Neural cell (in vitro differentiated cells): ENCODE results near the gene ATP6V1B1. TPM values are rescaled to one million over a fixed set of nuclear protein-coding genes. Genes with fewer than 3 reads are reported as not detected.
A peak's percentile ranks its signal among the peaks of the same experiment; 100 is the strongest.

Experiments
- H2AFZ ChIP-seq: fragments of 200-600, 300-800 bp; sonication (generic), shearing (Covaris generic); 2 replicates; pipeline ENCODE4 v1.6.0; 2014; ENCODE audit warnings: low read depth, mild to moderate bottlenecking, antibody characterized with exemption, low read length, moderate library complexity
- H3F3A ChIP-seq: fragments of 200-600 bp; shearing (Covaris generic); 2 replicates; pipeline ENCODE4 v1.6.1; 2016; ENCODE audit warnings: mild to moderate bottlenecking, moderate library complexity, mixed read lengths, antibody characterized with exemption, low read length; ENCODE audit not compliant: insufficient read depth, poor library complexity, severe bottlenecking
- H3K27ac ChIP-seq: fragments of 200-600, 300-800 bp; sonication (generic), shearing (Covaris generic); 2 replicates; pipeline ENCODE4 v1.5.1; 2014; ENCODE audit warnings: mild to moderate bottlenecking, low read length, moderate library complexity
- H3K27me3 ChIP-seq: fragments of 300-800, 200-600 bp; sonication (generic), shearing (Covaris generic); 2 replicates; pipeline ENCODE4 v1.6.0; 2014; ENCODE audit warnings: mild to moderate bottlenecking, low read depth, low read length, moderate library complexity; ENCODE audit not compliant: insufficient read depth
- H3K36me3 ChIP-seq: fragments of 300-800, 200-600 bp; sonication (generic), shearing (Covaris generic); 2 replicates; pipeline ENCODE4 v1.5.1; 2014; ENCODE audit warnings: mild to moderate bottlenecking, antibody characterized with exemption, low read length, moderate library complexity; ENCODE audit not compliant: insufficient read depth
- H3K4me2 ChIP-seq: fragments of 300-800, 200-600 bp; sonication (generic), shearing (Covaris generic); 2 replicates; pipeline ENCODE4 v1.6.0; 2014; ENCODE audit warnings: mild to moderate bottlenecking, low read length
- H3K4me3 ChIP-seq: fragments of 300-800, 200-600 bp; sonication (generic), shearing (Covaris generic); 2 replicates; pipeline ENCODE4 v1.5.1; 2014; ENCODE audit warnings: mild to moderate bottlenecking, low read length, moderate library complexity
- H3K79me2 ChIP-seq: fragments of 200-600 bp; shearing (Covaris generic); replicated peaks from 2 replicates; pipeline ENCODE4 v1.6.0; 2014; ENCODE audit warnings: mild to moderate bottlenecking, low read length, moderate library complexity; ENCODE audit not compliant: insufficient read depth
- H3K9ac ChIP-seq: fragments of 300-800, 200-600 bp; sonication (generic), shearing (Covaris generic); 2 replicates; pipeline ENCODE4 v1.6.1; 2016; ENCODE audit warnings: mild to moderate bottlenecking, low read length, mixed read lengths
- H3K9me2 ChIP-seq: fragments of 200-600 bp; shearing (Covaris generic); 2 replicates; pipeline ENCODE4 v1.6.1; 2016; ENCODE audit warnings: mild to moderate bottlenecking, low read length, mixed read lengths; ENCODE audit not compliant: insufficient read depth
- H3K9me3 ChIP-seq: fragments of 200-600, 300-800 bp; sonication (generic), shearing (Covaris generic); 2 replicates; pipeline ENCODE4 v1.6.1; 2016; ENCODE audit warnings: mild to moderate bottlenecking, mixed run types, low read length, moderate library complexity, mixed read lengths
- H4K20me1 ChIP-seq: fragments of 200-600 bp; shearing (Covaris generic); 2 replicates; pipeline ENCODE4 v1.6.1; 2016; ENCODE audit warnings: mild to moderate bottlenecking, mixed run types; ENCODE audit not compliant: insufficient read depth
- EP300 ChIP-seq: fragments of 450-650 bp; conservative IDR thresholded peaks from 2 replicates; pipeline ENCODE4 v1.6.1; 2014; ENCODE audit warnings: antibody characterized with exemption, mild to moderate bottlenecking, moderate library complexity; ENCODE audit not compliant: poor library complexity, severe bottlenecking
- EZH2 ChIP-seq: fragments of 200-600, 300-800 bp; shearing (Covaris generic), sonication (generic); IDR thresholded peaks from 2 replicates; pipeline ENCODE4 v1.6.1; 2014; ENCODE audit warnings: antibody characterized with exemption, low read length, borderline replicate concordance, mild to moderate bottlenecking; ENCODE audit not compliant: insufficient read depth, poor library complexity, severe bottlenecking
- MXI1 ChIP-seq: fragments of 450-650 bp; conservative IDR thresholded peaks from 2 replicates; pipeline ENCODE4 v1.6.1; 2014; ENCODE audit warnings: antibody characterized with exemption, mild to moderate bottlenecking; ENCODE audit not compliant: poor library complexity, severe bottlenecking
- POLR2AphosphoS5 ChIP-seq: IDR thresholded peaks from 2 replicates; pipeline ENCODE4 v1.6.1; 2012
- RAD21 ChIP-seq: fragments of 450-650 bp; conservative IDR thresholded peaks from 2 replicates; pipeline ENCODE4 v1.6.1; 2014; ENCODE audit warnings: antibody characterized with exemption, mild to moderate bottlenecking, moderate library complexity
- SMC3 ChIP-seq: fragments of 450-650 bp; conservative IDR thresholded peaks from 2 replicates; pipeline ENCODE4 v1.6.1; 2014; ENCODE audit warnings: antibody characterized with exemption, mild to moderate bottlenecking, moderate library complexity; ENCODE audit not compliant: poor library complexity
- TAF1 ChIP-seq: IDR thresholded peaks from 2 replicates; pipeline ENCODE4 v1.6.1; 2012; ENCODE audit warnings: low read depth
- polyA plus RNA-seq: library from polyadenylated mRNA; depleted of rRNA; stranded (reverse); fragments of >200 nt; gene quantifications from 2 replicates; pipeline ENCODE4 v1.2.3, GENCODE V29; 2014
- TF ChIP-seq, protein P1 (sequence below): IDR thresholded peaks from 2 replicates; pipeline ENCODE4 v1.6.1; 2012; ENCODE audit warnings: borderline replicate concordance
- TF ChIP-seq, protein P2 (sequence below): fragments of 450-650 bp; IDR thresholded peaks from 2 replicates; pipeline ENCODE4 v1.5.1; 2014; ENCODE audit warnings: antibody characterized with exemption, mild to moderate bottlenecking, moderate library complexity; ENCODE audit not compliant: poor library complexity, severe bottlenecking

Gene ATP6V1B1
- polyA plus RNA-seq, 1 donor from 2014 or later, result 0.12 TPM

DNA sequence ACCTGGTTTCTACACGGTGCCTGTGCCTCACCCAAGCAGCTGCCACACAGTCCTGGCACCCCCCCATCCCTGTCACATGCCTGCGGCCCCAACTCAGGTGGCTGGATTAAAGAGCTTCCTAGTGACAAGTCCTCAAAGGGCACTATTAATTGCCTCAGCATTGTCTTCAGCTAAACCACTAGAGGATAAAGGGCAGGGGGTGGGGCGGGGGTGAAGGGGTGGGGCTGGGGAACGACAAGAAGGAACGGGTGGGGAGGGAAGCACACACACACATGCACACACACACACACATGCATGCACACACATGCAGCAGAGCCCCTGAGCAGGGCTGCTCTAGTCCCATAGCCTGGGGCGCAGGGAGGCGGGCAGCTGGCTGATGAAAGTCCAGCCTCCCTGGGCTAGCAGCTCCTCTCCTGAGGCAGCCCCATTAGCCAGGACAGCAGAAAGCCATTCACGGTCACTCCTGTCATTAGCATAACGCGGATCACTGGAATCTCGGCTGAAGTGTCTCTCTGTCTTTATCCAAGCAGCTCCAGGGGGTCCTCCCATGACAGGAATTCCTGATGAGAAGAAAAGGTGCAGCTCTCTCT lies 66.4 kb downstream of the ATP6V1B1 start:
- Histone ChIP-seq H3K9ac (peak overlapping the region; percentile 62), H4K20me1 (no peaks in the 10 kb centered on the region), H3K36me3 (no peaks in the 10 kb centered on the region), H3K4me2 (peak overlapping the region; percentile 38), H3K9me3 (no peaks in the 10 kb centered on the region), H3K9me2 (no peaks in the 10 kb centered on the region), H3K79me2 (no peaks in the 10 kb centered on the region), H2AFZ (peak overlapping the region; percentile 63), H3K27ac (peak overlapping the region; percentile 72), H3K4me3 (peak overlapping the region; percentile 48), H3K27me3 (no peaks in the 10 kb centered on the region), H3F3A (no peaks in the 10 kb centered on the region)
- TF ChIP-seq, protein P1, sequence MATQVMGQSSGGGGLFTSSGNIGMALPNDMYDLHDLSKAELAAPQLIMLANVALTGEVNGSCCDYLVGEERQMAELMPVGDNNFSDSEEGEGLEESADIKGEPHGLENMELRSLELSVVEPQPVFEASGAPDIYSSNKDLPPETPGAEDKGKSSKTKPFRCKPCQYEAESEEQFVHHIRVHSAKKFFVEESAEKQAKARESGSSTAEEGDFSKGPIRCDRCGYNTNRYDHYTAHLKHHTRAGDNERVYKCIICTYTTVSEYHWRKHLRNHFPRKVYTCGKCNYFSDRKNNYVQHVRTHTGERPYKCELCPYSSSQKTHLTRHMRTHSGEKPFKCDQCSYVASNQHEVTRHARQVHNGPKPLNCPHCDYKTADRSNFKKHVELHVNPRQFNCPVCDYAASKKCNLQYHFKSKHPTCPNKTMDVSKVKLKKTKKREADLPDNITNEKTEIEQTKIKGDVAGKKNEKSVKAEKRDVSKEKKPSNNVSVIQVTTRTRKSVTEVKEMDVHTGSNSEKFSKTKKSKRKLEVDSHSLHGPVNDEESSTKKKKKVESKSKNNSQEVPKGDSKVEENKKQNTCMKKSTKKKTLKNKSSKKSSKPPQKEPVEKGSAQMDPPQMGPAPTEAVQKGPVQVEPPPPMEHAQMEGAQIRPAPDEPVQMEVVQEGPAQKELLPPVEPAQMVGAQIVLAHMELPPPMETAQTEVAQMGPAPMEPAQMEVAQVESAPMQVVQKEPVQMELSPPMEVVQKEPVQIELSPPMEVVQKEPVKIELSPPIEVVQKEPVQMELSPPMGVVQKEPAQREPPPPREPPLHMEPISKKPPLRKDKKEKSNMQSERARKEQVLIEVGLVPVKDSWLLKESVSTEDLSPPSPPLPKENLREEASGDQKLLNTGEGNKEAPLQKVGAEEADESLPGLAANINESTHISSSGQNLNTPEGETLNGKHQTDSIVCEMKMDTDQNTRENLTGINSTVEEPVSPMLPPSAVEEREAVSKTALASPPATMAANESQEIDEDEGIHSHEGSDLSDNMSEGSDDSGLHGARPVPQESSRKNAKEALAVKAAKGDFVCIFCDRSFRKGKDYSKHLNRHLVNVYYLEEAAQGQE, result peak; percentile 55
- TF ChIP-seq MXI1, result no peak
- TF ChIP-seq EP300, result peak; percentile 39
- TF ChIP-seq EZH2, result no peak
- TF ChIP-seq, protein P2, sequence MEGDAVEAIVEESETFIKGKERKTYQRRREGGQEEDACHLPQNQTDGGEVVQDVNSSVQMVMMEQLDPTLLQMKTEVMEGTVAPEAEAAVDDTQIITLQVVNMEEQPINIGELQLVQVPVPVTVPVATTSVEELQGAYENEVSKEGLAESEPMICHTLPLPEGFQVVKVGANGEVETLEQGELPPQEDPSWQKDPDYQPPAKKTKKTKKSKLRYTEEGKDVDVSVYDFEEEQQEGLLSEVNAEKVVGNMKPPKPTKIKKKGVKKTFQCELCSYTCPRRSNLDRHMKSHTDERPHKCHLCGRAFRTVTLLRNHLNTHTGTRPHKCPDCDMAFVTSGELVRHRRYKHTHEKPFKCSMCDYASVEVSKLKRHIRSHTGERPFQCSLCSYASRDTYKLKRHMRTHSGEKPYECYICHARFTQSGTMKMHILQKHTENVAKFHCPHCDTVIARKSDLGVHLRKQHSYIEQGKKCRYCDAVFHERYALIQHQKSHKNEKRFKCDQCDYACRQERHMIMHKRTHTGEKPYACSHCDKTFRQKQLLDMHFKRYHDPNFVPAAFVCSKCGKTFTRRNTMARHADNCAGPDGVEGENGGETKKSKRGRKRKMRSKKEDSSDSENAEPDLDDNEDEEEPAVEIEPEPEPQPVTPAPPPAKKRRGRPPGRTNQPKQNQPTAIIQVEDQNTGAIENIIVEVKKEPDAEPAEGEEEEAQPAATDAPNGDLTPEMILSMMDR, result no peak

DNA sequence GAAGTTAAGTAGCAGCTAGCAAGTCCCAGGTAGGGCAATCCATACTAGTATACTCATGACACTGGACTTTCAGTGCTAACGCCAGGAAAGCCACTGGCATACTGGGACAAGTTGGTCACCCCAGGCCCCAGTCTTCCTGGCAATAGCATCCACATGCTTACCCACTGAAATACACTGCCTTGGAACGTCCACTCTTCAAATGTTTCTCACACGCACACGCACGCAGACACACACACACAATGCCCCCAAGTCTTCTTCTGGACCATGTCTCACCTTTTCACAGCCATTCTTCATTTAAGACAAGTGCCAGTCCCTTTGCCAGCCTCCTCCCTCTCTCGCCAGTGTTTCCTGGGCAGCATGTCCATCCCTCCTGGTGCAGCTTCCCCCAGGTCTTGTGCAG lies 67.7 kb downstream of the ATP6V1B1 start:
- Histone ChIP-seq H3K9me3 (no peaks in the 10 kb centered on the region), H3K4me3 (no peak overlapping the region), H3K9me2 (no peaks in the 10 kb centered on the region), H3K4me2 (no peak overlapping the region), H4K20me1 (no peaks in the 10 kb centered on the region), H3F3A (no peaks in the 10 kb centered on the region), H3K9ac (no peak overlapping the region), H2AFZ (no peak overlapping the region), H3K36me3 (no peaks in the 10 kb centered on the region), H3K79me2 (no peaks in the 10 kb centered on the region), H3K27ac (no peak overlapping the region), H3K27me3 (no peaks in the 10 kb centered on the region)
- no peak for TF ChIP-seq RAD21
- TF ChIP-seq, protein P1, result no peak
- no peak for TF ChIP-seq POLR2AphosphoS5
- TF ChIP-seq EZH2, result no peak
- TF ChIP-seq, protein P2, result no peak
- no peak for TF ChIP-seq EP300
- no peak for TF ChIP-seq SMC3
- no peak for TF ChIP-seq TAF1
- TF ChIP-seq MXI1, result no peak
